BLaER1 treated with 17β-estradiol and CSF1 and Interleukin-3, amounts not matched to agents 10 nM and 100 nM (cell line): ENCODE measurements around the gene TP53BP2.
A peak's percentile ranks its signal among the peaks of the same experiment; 100 is the strongest.
"Not testable (repeated sequence)": the region's sequence is repeated elsewhere in the genome, so short reads cannot be mapped to it uniquely, and the experiment has no call there.

Experiments used
- H3K27ac ChIP-seq, 11 experiments: shearing (Covaris generic); formaldehyde crosslinking; 2 replicates each; pipeline ENCODE4 v1.8.1; 2022
- H3K27me3 ChIP-seq, 11 experiments: shearing (Covaris generic); formaldehyde crosslinking; 2 replicates each; pipeline ENCODE4 v1.8.1; 2022
- H3K36me3 ChIP-seq, 11 experiments: shearing (Covaris generic); formaldehyde crosslinking; 2 replicates each; pipeline ENCODE4 v1.8.1; 2022
- H3K4me1 ChIP-seq, 10 experiments: shearing (Covaris generic); formaldehyde crosslinking; 2 replicates each; pipeline ENCODE4 v1.8.1; 2022
- H3K4me2 ChIP-seq, 11 experiments: shearing (Covaris generic); formaldehyde crosslinking; 2 replicates each; pipeline ENCODE4 v1.8.1; 2022
- H3K4me3 ChIP-seq, 10 experiments: shearing (Covaris generic); formaldehyde crosslinking; 2 replicates each; pipeline ENCODE4 v1.8.1; 2022
- H3K9ac ChIP-seq, 11 experiments: shearing (Covaris generic); formaldehyde crosslinking; 2 replicates each; pipeline ENCODE4 v1.8.1; 2022
- H3K9me3 ChIP-seq, 11 experiments: shearing (Covaris generic); formaldehyde crosslinking; replicated peaks in 1 of 11; 2 replicates each; pipeline ENCODE4 v1.8.1; 2022
- H4K20me1 ChIP-seq, 11 experiments: shearing (Covaris generic); formaldehyde crosslinking; 2 replicates each; pipeline ENCODE4 v1.8.1; 2022
- Cebpa-rat ChIP-seq, 11 experiments: shearing (Covaris generic); IDR thresholded peaks; 2 replicates each; pipeline ENCODE4 v1.8.1; 2022

The TP53BP2 gene, protein sequence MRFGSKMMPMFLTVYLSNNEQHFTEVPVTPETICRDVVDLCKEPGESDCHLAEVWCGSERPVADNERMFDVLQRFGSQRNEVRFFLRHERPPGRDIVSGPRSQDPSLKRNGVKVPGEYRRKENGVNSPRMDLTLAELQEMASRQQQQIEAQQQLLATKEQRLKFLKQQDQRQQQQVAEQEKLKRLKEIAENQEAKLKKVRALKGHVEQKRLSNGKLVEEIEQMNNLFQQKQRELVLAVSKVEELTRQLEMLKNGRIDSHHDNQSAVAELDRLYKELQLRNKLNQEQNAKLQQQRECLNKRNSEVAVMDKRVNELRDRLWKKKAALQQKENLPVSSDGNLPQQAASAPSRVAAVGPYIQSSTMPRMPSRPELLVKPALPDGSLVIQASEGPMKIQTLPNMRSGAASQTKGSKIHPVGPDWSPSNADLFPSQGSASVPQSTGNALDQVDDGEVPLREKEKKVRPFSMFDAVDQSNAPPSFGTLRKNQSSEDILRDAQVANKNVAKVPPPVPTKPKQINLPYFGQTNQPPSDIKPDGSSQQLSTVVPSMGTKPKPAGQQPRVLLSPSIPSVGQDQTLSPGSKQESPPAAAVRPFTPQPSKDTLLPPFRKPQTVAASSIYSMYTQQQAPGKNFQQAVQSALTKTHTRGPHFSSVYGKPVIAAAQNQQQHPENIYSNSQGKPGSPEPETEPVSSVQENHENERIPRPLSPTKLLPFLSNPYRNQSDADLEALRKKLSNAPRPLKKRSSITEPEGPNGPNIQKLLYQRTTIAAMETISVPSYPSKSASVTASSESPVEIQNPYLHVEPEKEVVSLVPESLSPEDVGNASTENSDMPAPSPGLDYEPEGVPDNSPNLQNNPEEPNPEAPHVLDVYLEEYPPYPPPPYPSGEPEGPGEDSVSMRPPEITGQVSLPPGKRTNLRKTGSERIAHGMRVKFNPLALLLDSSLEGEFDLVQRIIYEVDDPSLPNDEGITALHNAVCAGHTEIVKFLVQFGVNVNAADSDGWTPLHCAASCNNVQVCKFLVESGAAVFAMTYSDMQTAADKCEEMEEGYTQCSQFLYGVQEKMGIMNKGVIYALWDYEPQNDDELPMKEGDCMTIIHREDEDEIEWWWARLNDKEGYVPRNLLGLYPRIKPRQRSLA

DNA sequence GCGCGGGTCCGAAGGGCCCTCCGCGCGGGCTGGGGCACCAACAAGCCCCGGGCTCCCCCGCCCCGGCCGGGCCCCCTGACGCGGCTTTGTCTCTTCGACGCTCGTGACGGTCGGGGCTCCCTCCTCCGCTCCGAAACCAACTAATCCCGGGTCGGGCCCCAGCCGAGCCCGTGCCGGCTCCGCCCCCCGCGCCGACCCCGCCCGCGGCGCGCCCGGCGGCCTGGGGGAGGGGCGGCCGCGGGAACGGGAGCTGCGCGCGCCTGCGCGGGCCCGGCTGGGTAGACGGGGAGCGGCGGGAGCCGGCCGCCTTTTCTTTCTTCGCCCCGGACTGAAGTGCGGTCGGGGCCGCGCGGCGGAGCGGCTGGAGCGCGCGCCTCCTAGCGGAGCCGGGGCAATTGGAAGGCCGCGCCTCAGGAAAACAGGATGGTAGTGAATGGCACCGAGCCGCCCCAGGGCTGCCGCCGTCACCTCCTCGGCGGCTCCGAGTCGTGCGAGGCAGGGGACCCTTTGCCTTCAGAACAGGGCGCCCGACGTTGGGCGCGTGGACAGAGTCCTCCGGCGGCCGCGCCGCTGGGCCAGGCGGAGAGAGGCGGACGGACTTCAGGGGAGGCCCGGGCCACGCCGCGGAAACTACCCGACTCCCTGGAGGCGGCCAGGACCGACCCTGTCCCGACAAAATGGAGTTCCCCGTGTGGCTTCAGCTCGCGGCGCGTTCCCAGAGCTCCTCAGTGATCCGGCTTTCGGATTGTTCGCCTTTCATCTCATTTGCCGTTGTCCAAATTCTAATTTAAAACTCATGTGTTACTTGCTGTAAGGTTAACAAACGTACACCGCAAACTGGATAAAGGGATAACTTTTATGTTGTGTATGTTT lies at the start of gene TP53BP2:
Gene TP53BP2, minus strand, starts transcription at position 138 of the 873 bp plus-strand sequence. CDS start 267 bp downstream, outside the sequence.
- peak within 1 kb of the TSS; percentile 92 to 100 (median 99) for H3K27ac ChIP-seq
- H3K4me1 ChIP-seq: peaks cover 30 to 48% (median 37%) of the 10 kb centered on the region in 10 experiments
- peak within 1 kb of the TSS; percentile 76 to 95 (median 92) for H3K4me3 ChIP-seq
- no peaks in the 10 kb centered on the region for H3K36me3 ChIP-seq
- no peaks in the 10 kb centered on the region for H3K27me3 ChIP-seq
- peak within 1 kb of the TSS; percentile 79 to 98 (median 88) for H3K4me2 ChIP-seq
- TF ChIP-seq Cebpa-rat (IDR thresholded peaks at IDR 0.05): no peak
- peak within 1 kb of the TSS; percentile 90 to 99 (median 99) for H3K9ac ChIP-seq
- H3K9me3 ChIP-seq: peaks cover 0 to 5% (median 0%) of the 10 kb centered on the region in 11 experiments; a peak in 3 of 22 replicates
- H4K20me1 ChIP-seq: peaks cover 24 to 42% (median 38%) of the 10 kb centered on the region in 11 experiments; a peak in 21 of 22 replicates

DNA sequence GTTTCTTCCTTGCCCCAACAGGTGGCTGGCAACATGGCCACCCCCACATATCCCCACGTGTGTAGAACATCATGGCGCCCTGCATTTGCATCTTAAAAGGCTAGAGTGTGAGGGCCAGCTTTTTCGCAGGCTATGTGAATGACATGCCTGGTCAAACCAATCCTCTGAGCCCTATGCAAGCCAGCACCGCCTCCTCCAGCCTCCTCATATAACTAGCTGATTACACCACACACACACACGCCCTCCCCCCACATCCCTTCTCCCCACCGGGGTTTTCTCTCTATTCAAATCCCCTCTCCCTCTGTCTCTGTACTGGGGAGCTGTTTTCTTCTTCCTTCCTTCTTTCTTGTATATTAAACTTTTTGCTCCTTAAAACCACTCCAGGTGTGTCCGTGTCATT lies 44.7 kb upstream of the TP53BP2 start:
- H3K27me3 ChIP-seq, H3K27ac ChIP-seq, H3K4me3 ChIP-seq, H3K4me2 ChIP-seq, H4K20me1 ChIP-seq, H3K9me3 ChIP-seq, H3K36me3 ChIP-seq, H3K9ac ChIP-seq: not testable (repeated sequence)
- peaks cover 0 to 11% (median 7%) of the 10 kb centered on the region in 10 experiments; a peak in 7 of 20 replicates for H3K4me1 ChIP-seq

DNA sequence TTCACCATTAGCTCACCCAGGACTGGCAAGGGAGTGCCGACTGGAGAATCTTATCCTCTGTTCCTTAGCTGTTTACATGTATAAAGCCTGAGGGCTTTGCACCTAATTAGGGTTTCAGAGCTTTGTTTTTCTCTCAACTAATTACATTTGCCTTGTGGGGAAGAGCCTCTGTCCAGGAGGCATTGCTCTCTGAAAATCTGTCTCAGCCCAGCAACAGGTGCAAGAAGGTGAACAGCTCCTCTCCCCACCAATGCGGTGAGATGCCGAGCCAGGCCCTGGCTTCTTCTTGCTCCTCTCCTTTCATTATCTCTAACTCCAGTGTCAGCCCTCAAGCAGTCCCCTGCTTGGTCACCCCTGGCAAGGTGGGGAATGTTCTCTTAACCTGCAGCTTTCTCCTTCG lies 43.6 kb upstream of the TP53BP2 start:
- not testable (repeated sequence) for H3K4me3 ChIP-seq, H3K4me2 ChIP-seq, H3K27me3 ChIP-seq

DNA sequence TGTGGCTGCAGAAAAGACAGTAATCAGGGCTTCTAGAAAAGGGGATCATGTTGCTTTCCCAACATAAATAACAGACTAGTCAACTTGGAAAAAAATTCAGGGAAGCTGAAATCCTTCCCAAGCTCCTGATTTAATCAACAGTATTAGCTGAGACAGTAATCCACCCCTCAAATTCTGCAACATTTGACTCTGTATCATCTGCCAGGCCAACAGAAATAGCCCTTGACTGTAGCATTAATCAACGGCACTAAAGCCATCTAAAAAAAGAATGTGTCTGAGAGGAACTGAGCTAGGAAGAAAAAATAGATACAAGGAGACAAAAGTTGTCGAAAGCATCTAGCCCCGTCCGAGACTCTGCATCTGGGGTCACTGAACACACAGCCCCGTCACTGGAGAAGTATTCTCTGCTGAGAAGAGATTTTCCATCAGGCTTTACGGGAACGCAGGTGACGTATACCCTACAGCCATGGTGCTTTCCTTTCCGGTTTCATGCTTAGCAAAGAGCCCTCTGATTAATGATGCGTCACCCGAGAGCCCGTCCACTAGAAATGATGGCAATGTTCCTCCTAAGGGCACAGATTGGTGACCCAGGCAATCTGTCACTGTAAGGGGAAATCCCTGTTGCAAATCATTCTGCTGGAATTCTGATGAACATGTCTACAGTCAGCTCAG lies 42.1 kb upstream of the TP53BP2 start:
- no peak overlapping the region; a peak in 1 of 22 replicates for H3K9ac ChIP-seq
- no peaks in the 10 kb centered on the region for H3K27me3 ChIP-seq
- H3K27ac ChIP-seq: peak overlapping the region in 2 of 11 experiments; percentile 41 to 59; a peak in 4 of 22 replicates
- no peaks in the 10 kb centered on the region for H4K20me1 ChIP-seq
- peaks cover 0 to 11% (median 7%) of the 10 kb centered on the region in 10 experiments; a peak in 7 of 20 replicates for H3K4me1 ChIP-seq
- no peaks in the 10 kb centered on the region for H3K36me3 ChIP-seq
- peak overlapping the region; percentile 1 to 59 (median 19); a peak in 14 of 22 replicates for H3K4me2 ChIP-seq
- H3K4me3 ChIP-seq: no peak overlapping the region
- no peak for TF ChIP-seq Cebpa-rat (IDR thresholded peaks at IDR 0.05)
- no peaks in the 10 kb centered on the region; a peak in 1 of 22 replicates for H3K9me3 ChIP-seq

More for the DNA sequence above, 43.6 kb upstream of the TP53BP2 start:
- H3K36me3 ChIP-seq, H3K9me3 ChIP-seq, H3K9ac ChIP-seq, H3K27ac ChIP-seq, H4K20me1 ChIP-seq: not testable (repeated sequence)
- H3K4me1 ChIP-seq: peaks cover 0 to 11% (median 7%) of the 10 kb centered on the region in 10 experiments; a peak in 7 of 20 replicates

DNA sequence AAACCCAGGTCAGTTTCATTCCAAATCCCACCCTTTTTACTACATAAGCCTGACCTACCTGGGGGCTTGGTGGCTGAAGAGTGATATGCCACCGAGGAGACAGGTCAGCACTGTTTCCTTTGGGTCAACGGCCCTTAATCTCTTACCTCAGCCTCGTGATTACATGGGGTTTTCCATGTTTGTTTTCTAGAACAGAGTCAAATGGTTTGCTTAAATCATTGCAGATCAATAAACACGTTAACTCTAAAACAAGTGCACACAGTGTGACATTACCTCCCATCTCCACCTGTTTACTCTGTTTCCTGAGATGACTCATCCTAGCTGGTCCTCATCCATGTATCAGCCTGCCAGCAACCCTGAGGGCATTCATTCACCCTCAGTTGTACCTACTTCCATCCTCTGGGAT lies 40.8 kb upstream of the TP53BP2 start:
- TF ChIP-seq Cebpa-rat (IDR thresholded peaks at IDR 0.05): no peak
- H3K4me3 ChIP-seq: no peak overlapping the region
- no peak overlapping the region for H3K4me2 ChIP-seq
- H3K36me3 ChIP-seq: no peaks in the 10 kb centered on the region
- H4K20me1 ChIP-seq: no peaks in the 10 kb centered on the region
- H3K27ac ChIP-seq: no peak overlapping the region
- no peak overlapping the region for H3K9ac ChIP-seq
- peaks cover 0 to 11% (median 7%) of the 10 kb centered on the region in 10 experiments; a peak in 7 of 20 replicates for H3K4me1 ChIP-seq
- H3K9me3 ChIP-seq: no peaks in the 10 kb centered on the region; a peak in 1 of 22 replicates
- H3K27me3 ChIP-seq: no peaks in the 10 kb centered on the region

DNA sequence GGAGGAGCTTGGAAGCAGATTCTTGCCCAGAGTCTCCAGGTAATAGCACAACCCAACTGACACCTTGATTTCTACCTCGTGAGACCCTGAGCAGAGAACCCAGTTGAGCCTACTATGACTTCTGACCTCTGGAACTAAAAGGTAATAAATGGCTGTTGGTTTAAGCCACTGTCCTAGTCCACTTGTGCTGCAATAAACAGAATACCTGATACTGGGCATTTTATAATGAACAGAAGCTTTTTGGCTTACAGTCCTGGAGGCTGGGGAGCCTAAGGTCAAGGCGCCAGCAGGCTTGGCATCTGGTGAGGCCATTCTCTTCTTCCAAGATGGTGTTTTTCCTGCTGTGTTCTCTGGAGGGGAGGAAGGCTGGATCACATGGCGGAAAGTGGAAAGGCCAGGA lies 39.9 kb upstream of the TP53BP2 start:
- no peak for TF ChIP-seq Cebpa-rat (IDR thresholded peaks at IDR 0.05)
- H3K4me3 ChIP-seq: no peak overlapping the region
- no peaks in the 10 kb centered on the region for H3K27me3 ChIP-seq
- H3K36me3 ChIP-seq: no peaks in the 10 kb centered on the region
- H3K9me3 ChIP-seq: no peaks in the 10 kb centered on the region; a peak in 1 of 22 replicates
- no peak overlapping the region for H3K27ac ChIP-seq
- no peak overlapping the region for H3K9ac ChIP-seq
- H4K20me1 ChIP-seq: no peaks in the 10 kb centered on the region
- H3K4me2 ChIP-seq: no peak overlapping the region
- peaks cover 0 to 11% (median 7%) of the 10 kb centered on the region in 10 experiments; a peak in 7 of 20 replicates for H3K4me1 ChIP-seq

DNA sequence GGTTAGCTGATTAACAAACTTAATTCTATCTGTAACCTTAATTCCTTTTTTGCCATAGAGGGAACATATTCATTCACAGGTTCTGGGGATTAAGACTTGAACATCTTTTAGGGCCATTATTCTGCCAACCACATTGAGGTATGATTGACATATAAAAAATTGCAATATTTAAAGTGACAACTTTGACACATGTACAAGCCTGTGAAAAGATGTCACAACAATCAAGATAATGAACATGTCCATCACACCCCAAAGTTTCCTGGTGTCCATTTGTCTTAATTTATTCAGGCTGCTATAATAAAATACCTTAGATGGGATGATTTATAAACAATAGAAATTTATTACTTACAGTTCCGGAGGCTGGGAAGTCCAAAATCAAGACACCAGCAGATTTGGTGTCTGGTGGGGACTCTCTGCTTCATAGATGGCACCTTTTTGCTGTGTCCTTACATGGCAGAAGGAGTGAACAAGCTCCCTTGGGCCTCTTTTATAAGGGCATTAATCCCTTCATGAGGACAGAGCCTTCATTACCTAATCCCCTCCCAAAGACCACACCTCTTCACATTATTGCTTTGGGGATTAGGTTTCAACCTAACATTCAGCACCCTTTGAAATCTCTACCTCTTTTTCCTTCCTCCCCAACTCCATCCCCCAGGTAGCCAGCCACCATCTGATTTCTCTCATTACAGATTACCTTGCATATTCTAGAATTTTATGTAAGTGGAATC lies 33.0 kb upstream of the TP53BP2 start:
- Histone ChIP-seq H4K20me1 (no peaks in the 10 kb centered on the region), H3K4me1 (no peaks in the 10 kb centered on the region), H3K9me3 (peaks cover 0 to 10% (median 0%) of the 10 kb centered on the region in 11 experiments; a peak in 3 of 22 replicates), H3K9ac (no peak overlapping the region), H3K4me3 (no peak overlapping the region), H3K27me3 (no peaks in the 10 kb centered on the region), H3K4me2 (no peak overlapping the region), H3K36me3 (no peaks in the 10 kb centered on the region), H3K27ac (no peak overlapping the region)
- no peak for TF ChIP-seq Cebpa-rat (IDR thresholded peaks at IDR 0.05)
